Kidney (tissue), 14 donors: ENCODE data around the gene UPF1. TPM values are rescaled to one million over a fixed set of nuclear protein-coding genes. Genes with fewer than 3 reads are reported as not detected.

Experiments
- DNase-seq, 5 donors: peaks; one replicate each; pipeline ENCODE4 v3.0.0-alpha.2; 2013 to 2020
- FAIRE-seq: peaks from 2 replicates; lab custom pipeline; 2012; peaks lifted over from hg19 to GRCh38; lab: Jason Lieb, UNC
- H3K27ac ChIP-seq, 2 donors: one replicate each; pipeline ENCODE4 v1.7.0; 2013; ENCODE audit warnings: low read depth in 2 of 2, low read length in 2 of 2, inconsistent platforms in 1 of 2
- H3K27me3 ChIP-seq: one replicate; pipeline ENCODE4 v1.7.1; 2013; ENCODE audit warnings: low read length, inconsistent platforms; ENCODE audit not compliant: control insufficient read depth, insufficient read depth
- H3K36me3 ChIP-seq, 3 donors: one replicate each; pipeline versions ENCODE4 v1.7.0 to v1.7.1; 2013; ENCODE audit warnings: low read length in 3 of 3, control low read depth in 1 of 3, inconsistent platforms in 1 of 3; ENCODE audit not compliant: insufficient read depth in 3 of 3, control insufficient read depth in 2 of 3
- H3K4me1 ChIP-seq, 3 donors: one replicate each; pipeline versions ENCODE4 v1.7.0 to v1.7.1; 2013; ENCODE audit warnings: low read length in 3 of 3, inconsistent platforms in 1 of 3, low read depth in 1 of 3; ENCODE audit not compliant: control insufficient read depth in 2 of 3, insufficient read depth in 2 of 3
- H3K4me3 ChIP-seq, 3 donors: one replicate each; pipeline versions ENCODE4 v1.7.0 to v1.8.1; 2013; ENCODE audit warnings: low read length in 3 of 3, control low read depth in 1 of 3, inconsistent platforms in 1 of 3
- H3K9ac ChIP-seq, 3 donors: one replicate each; pipeline versions ENCODE4 v1.7.0 to v1.7.1; 2013; ENCODE audit warnings: low read length in 3 of 3, control low read depth in 1 of 3, inconsistent platforms in 1 of 3
- H3K9me3 ChIP-seq, 3 donors: one replicate each; pipeline versions ENCODE4 v1.7.0 to v1.7.1; 2013; ENCODE audit warnings: low read length in 3 of 3, control low read depth in 1 of 3, inconsistent platforms in 1 of 3; ENCODE audit not compliant: control insufficient read depth in 2 of 3, insufficient read depth in 1 of 3
- CTCF ChIP-seq: IDR thresholded peaks from 3 replicates; pipeline ENCODE4 v1.5.1; 2012; ENCODE audit warnings: mild to moderate bottlenecking, moderate library complexity, borderline replicate concordance; ENCODE audit not compliant: insufficient read depth; ENCODE audit errors: extremely low read depth
- intact Hi-C: fragments of 100-400 bp; cut with DNase I; formaldehyde crosslinking; loops from one replicate; pipeline ENCODE4 v1.11.1; 2022
- polyA plus RNA-seq: library from polyadenylated mRNA; stranded (reverse); fragments of 350-450 nt; fragmentation: Illumina TruSeq; extraction: RNeasy Lipid Tissue Mini Kit (QIAGEN cat#74804); gene quantifications from one replicate; pipeline ENCODE4 v1.2.3, GENCODE V29; 2014; ENCODE audit warnings: low read depth, low replicate concordance; ENCODE audit not compliant: insufficient read depth
- total RNA-seq: library from RNA; stranded (reverse); fragmentation: NEBNext Ultra II Directional; extraction: Animal tissue kit (Norgen Biotek cat#: 25700); gene quantifications from one replicate; pipeline ENCODE4 v1.2.1, GENCODE V29; 2021
- donor health status: control.
- donor health status: control.
- donor health status: control.
- donor health status: control.
- donor health status: control.
- donor health status: DM: yes; HTN: yes; CAD: no.
- donor health status: Normal renal cell carcinoma (clear cell type).

UPF1 gene
- total and polyA plus RNA-seq, 2 donors from 2014 or later = 34.2 to 70.1 TPM

- Histone ChIP-seq H3K27ac (no peak overlapping the region), H3K36me3 (peaks cover 0 to 7% (median under 1%) of the 10 kb centered on the region in 3 donors), H3K4me3 (no peak overlapping the region), H3K27me3 (no peaks in the 10 kb centered on the region), H3K9me3 (peaks cover 0 to 8% (median 0%) of the 10 kb centered on the region in 3 donors), H3K4me1 (peaks cover 0 to 22% (median 13%) of the 10 kb centered on the region in 3 donors), H3K9ac (no peak overlapping the region)
- FAIRE-seq = no peak
- intact Hi-C loops = no loop called here
- DNase-seq = no peak
- no peak for TF ChIP-seq CTCF
These were observed 1.3 kb upstream of the UPF1 start for GRCh38 chr19:18830488-18830887.

- Histone ChIP-seq H3K9ac (peak overlapping the region; percentile 54 to 97 (median 84)), H3K27me3 (no peaks in the 10 kb centered on the region), H3K4me3 (peak overlapping the region; percentile 70 to 88 (median 83)), H3K4me1 (peaks cover 0 to 27% (median 19%) of the 10 kb centered on the region in 3 donors), H3K27ac (peak overlapping the region; percentile 74 to 80), H3K36me3 (peaks cover 2 to 7% (median 3%) of the 10 kb centered on the region in 3 donors), H3K9me3 (no peaks in the 10 kb centered on the region)
- FAIRE-seq = no peak
- intact Hi-C loops = no loop called here
- DNase-seq = peak in 1 of 5 donors; percentile 45
- no peak for TF ChIP-seq CTCF
These were observed 764 bp downstream of the UPF1 start for GRCh38 chr19:18832306-18833140.

GRCh38 chr19:18833141-18833476 lies 1.4 kb downstream of the UPF1 start:
- FAIRE-seq = no peak
- no peaks in the 10 kb centered on the region for H3K9me3 ChIP-seq
- no peak for DNase-seq
- no peaks in the 10 kb centered on the region for H3K27me3 ChIP-seq
- H3K27ac ChIP-seq = peak overlapping the region; percentile 53 to 77
- peak overlapping the region; percentile 69 to 83 (median 70) for H3K4me3 ChIP-seq
- no peak for TF ChIP-seq CTCF
- H3K4me1 ChIP-seq = peaks cover 0 to 32% (median 19%) of the 10 kb centered on the region in 3 donors
- intact Hi-C loops = no loop called here
- peak overlapping the region; percentile 54 to 97 (median 84) for H3K9ac ChIP-seq
- H3K36me3 ChIP-seq = peaks cover 2 to 7% (median 3%) of the 10 kb centered on the region in 3 donors
